Stimulated activated CD8-positive, alpha-beta memory T cell treated with anti-CD3 and anti-CD28 coated beads, Interleukin-12 subunit alpha, Interleukin-12 subunit beta, amount 100 ng/mL, for 1 hour (primary cell): Measurements from ENCODE around the gene PCDHGB3.
"Not testable (repeated sequence)": the region's sequence is repeated elsewhere in the genome, so short reads cannot be mapped to it uniquely, and the experiment has no call there.

ENCODE experiments used
- DNase-seq: peaks from one replicate; pipeline ENCODE4 v3.0.0-alpha.2; 2020; ENCODE audit warnings: low read depth

Gene PCDHGB3

DNA sequence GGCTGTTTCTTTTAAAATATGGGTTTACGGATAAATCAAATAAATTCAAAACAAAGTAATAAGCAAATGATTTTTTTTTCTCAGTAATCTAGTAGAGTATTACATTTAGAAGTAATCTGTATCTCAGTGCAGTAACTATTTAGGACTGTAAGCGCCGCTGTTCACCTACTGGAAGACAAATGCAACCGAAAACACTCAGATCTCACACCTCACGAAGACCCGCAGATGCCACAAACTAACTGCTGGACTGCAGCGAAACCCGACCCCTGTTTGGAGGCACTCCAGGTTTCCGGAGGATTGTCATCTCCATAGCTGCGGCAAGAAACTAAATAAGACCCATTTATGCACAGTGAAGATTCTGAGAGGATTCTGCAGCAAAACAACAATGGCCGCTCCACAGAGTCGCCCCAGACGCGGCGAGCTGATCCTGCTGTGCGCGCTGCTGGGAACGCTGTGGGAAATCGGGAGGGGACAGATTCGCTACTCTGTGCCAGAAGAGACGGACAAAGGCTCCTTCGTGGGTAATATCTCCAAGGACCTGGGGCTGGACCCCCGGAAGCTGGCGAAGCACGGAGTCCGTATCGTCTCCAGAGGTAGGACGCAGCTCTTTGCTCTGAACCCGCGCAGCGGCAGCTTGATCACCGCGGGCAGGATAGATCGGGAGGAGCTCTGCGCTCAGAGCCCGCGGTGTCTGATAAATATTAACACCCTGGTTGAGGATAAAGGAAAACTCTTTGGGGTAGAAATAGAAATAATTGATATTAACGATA, 22.6 kb downstream of the PCDHGB3 start, which contains the start of gene PCDHGA8:
Gene PCDHGA8 (plus strand): TSS at position 205 of the 770 bp plus-strand sequence. CDS start 181 bp downstream, at position 386.
- DNase-seq: no peak

DNA sequence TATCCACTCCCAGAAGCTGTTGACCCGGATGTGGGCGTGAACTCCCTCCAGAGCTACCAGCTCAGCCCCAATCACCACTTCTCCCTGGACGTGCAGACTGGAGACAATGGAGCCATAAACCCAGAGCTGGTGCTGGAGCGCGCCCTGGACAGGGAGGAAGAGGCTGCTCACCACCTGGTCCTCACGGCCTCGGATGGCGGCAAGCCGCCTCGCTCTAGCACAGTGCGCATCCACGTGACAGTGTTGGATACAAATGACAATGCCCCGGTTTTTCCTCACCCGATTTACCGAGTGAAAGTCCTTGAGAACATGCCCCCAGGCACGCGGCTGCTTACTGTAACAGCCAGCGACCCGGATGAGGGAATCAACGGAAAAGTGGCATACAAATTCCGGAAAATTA, 23.2 kb downstream of the PCDHGB3 start:
- DNase-seq: no peak

DNA sequence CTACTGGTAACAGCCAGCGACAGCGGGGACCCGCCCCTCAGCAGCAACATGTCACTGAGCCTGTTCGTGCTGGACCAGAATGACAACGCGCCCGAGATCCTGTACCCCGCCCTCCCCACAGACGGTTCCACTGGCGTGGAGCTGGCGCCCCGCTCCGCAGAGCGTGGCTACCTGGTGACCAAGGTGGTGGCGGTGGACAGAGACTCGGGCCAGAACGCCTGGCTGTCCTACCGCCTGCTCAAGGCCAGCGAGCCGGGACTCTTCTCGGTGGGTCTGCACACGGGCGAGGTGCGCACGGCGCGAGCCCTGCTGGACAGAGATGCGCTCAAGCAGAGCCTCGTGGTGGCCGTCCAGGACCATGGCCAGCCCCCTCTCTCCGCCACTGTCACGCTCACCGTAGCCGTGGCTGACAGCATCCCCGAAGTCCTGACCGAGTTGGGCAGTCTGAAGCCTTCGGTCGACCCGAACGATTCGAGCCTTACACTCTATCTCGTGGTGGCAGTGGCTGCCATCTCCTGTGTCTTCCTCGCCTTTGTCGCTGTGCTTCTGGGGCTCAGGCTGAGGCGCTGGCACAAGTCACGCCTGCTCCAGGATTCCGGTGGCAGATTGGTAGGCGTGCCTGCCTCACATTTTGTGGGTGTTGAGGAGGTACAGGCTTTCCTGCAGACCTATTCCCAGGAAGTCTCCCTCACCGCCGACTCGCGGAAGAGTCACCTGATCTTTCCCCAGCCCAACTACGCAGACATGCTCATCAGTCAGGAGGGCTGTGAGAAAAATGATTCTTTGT, 24.6 kb downstream of the PCDHGB3 start:
- not testable (repeated sequence) for DNase-seq

DNA sequence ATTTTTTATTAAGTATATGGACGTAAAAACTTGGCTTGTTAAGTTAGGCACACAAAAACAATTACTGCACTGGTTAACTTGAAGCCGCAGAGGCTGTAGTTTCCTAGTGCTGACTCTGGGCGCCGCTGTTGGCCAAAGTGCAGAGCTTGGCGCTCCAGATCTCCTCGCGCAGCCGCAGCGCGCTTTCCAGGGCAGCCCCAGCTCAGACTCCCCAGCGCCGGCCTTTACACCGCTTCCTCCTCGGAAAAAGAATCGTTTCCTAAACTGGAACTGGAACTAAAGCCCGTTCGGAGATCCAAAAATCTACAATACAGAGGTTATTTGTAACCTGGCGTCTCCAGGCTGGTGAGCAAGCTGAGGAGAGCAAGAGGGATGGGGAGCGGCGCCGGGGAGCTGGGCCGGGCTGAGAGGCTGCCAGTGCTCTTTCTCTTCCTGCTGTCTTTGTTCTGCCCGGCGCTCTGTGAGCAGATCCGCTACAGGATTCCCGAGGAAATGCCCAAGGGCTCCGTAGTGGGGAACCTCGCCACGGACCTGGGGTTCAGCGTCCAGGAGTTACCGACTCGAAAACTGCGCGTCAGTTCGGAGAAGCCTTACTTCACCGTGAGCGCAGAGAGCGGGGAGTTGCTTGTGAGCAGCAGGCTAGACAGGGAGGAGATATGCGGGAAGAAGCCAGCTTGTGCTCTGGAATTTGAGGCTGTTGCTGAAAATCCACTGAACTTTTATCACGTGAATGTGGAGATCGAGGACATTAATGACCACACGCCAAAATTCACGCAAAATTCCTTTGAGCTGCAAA, 27.9 kb downstream of the PCDHGB3 start, which contains the start of gene PCDHGB5:
Gene PCDHGB5 (plus strand): TSS at position 192 of the 796 bp plus-strand sequence. CDS start 181 bp downstream, at position 373.
- DNase-seq: not testable (repeated sequence)

DNA sequence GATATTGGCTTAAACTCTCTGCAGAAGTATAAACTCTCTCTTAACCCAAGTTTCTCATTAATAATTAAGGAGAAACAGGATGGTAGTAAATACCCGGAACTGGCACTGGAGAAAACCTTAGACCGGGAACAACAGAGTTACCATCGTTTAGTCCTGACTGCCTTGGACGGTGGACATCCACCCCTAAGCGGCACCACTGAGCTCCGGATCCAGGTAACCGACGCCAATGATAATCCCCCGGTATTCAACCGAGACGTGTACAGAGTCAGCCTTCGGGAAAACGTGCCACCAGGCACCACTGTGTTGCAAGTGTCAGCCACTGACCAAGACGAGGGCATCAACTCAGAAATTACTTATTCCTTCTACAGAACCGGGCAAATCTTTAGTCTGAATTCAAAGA, 28.6 kb downstream of the PCDHGB3 start:
- no peak for DNase-seq

DNA sequence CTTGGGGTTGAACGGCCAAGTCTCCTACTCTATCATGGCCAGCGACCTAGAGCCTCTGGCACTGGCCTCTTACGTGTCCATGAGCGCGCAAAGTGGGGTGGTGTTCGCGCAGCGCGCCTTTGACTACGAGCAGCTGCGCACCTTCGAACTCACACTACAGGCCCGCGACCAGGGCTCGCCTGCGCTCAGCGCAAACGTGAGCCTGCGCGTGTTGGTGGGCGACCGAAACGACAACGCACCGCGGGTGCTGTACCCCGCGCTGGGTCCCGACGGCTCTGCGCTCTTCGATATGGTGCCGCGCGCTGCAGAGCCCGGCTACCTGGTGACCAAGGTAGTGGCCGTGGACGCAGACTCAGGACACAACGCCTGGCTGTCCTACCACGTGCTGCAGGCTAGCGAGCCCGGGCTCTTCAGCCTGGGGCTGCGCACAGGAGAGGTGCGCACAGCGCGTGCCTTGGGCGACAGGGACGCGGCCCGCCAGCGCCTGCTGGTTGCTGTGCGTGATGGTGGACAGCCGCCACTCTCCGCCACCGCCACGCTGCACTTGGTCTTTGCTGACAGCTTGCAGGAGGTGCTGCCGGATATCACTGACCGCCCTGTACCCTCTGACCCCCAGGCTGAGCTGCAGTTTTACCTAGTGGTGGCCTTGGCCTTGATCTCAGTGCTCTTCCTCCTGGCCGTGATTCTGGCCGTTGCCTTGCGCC, 29.7 kb downstream of the PCDHGB3 start:
- DNase-seq: no peak

DNA sequence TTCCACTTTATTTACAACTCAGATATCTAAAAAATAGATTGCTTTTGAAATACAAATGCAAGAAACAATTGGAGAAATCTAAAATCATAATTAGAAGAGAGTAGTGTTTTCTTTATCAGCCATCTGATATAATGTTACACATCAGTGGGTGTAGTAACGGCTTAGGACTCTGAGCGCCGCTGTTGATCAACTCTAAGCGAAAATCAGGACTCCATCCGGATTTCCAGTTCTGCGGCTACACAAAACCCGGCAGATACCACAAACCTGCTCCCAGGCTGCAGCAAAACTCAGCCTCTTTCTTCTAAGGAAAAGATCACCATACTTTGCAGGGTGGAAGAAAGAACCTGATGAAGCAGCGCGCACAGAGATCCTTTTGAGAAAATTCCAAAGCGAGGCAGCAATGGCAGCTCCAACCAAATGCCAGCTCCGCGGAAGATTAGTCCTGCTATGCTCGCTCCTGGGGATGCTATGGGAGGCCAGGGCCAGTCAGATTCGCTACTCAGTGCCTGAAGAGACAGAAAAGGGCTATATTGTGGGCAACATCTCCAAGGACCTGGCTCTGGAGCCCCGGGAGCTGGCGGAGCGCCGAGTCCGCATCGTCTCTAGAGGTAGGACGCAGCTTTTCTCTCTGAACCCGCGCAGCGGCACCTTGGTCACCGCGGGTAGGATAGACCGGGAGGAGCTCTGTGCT, 32.7 kb downstream of the PCDHGB3 start, which contains the start of gene PCDHGA9:
Gene PCDHGA9 (plus strand): TSS at position 226 of the 691 bp plus-strand sequence. CDS start 175 bp downstream, at position 401.
- no peak for DNase-seq

DNA sequence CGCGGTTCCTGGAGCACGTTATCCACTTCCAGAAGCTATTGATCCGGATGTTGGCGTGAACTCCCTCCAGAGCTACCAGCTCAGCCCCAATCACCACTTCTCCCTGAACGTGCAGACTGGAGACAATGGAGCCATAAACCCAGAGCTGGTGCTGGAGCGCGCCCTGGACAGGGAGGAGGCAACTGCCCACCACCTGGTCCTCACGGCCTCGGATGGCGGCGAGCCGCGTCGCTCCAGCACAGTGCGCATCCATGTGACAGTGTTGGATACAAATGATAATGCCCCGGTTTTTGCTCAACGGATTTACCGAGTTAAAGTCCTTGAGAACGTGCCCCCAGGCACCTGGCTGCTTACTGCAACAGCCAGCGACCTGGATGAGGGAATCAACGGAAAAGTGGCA, 33.3 kb downstream of the PCDHGB3 start:
- DNase-seq: no peak

DNA sequence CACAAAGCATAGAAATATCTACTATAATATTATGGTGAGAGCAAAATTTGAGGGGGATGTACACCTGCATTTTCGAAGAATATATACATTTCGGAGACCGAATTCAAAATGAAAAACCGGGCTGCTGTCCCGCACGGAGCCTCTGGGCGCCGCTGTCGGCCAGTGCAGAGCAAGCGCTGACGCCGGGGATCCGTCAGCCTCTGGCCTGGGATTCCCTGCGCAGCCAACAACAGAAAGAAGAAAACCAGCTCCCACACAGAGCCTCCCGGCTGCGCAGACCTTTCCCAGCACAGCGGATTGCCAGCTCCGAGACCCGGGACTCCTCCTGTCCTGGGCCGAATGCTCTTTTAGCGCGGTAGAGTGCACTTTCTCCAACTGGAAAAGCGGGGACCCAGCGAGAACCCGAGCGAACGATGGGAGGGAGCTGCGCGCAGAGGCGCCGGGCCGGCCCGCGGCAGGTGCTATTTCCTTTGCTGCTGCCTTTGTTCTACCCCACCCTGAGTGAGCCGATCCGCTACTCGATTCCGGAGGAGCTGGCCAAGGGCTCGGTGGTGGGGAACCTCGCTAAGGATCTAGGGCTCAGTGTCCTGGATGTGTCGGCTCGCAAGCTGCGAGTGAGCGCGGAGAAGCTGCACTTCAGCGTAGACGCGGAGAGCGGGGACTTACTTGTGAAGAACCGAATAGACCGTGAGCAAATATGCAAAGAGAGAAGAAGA, 37.9 kb downstream of the PCDHGB3 start, which contains the start of gene PCDHGB6:
Gene PCDHGB6 (plus strand): TSS at position 232 of the 716 bp plus-strand sequence. CDS start 182 bp downstream, at position 414.
- DNase-seq: not testable (repeated sequence)

DNA sequence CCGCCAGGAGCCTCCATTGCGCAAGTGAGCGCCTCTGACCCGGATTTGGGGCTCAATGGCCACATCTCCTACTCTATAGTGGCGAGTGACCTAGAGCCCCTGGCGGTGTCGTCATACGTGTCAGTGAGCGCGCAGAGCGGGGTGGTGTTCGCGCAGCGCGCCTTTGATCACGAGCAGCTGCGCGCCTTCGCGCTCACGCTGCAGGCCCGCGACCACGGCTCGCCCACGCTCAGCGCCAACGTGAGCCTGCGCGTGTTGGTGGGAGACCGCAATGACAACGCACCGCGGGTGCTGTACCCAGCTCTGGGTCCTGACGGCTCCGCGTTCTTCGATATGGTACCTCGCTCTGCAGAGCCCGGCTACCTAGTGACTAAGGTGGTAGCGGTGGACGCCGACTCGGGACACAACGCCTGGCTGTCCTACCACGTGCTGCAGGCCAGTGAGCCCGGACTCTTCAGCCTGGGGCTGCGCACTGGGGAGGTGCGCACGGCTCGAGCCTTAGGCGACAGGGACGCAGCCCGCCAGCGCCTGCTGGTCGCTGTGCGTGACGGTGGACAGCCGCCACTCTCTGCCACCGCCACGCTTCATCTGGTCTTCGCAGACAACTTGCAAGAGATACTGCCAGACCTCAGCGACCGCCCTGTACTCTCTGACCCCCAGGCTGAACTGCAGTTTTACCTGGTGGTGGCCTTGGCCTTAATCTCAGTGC, 39.7 kb downstream of the PCDHGB3 start:
- no peak for DNase-seq

DNA sequence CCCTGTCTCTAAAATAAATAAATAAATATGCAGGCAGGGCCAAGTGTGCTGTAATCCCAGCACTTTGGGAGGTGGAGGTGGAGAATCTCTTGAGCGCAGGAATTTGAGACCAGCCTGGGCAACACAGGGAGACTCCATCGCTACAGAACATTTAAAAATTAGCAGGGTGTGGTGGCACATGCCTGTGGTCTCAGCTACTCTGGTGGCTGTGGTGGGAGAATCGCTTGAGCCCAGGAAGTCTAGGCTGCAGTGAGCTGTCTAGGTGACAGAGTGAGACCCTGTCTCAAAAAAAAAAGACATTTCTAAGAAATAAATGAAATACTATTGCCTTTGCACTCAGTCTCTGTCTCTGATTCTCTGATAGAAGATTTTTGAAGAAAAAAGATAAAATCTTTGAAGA, 41.5 kb downstream of the PCDHGB3 start:
- no peak for DNase-seq

DNA sequence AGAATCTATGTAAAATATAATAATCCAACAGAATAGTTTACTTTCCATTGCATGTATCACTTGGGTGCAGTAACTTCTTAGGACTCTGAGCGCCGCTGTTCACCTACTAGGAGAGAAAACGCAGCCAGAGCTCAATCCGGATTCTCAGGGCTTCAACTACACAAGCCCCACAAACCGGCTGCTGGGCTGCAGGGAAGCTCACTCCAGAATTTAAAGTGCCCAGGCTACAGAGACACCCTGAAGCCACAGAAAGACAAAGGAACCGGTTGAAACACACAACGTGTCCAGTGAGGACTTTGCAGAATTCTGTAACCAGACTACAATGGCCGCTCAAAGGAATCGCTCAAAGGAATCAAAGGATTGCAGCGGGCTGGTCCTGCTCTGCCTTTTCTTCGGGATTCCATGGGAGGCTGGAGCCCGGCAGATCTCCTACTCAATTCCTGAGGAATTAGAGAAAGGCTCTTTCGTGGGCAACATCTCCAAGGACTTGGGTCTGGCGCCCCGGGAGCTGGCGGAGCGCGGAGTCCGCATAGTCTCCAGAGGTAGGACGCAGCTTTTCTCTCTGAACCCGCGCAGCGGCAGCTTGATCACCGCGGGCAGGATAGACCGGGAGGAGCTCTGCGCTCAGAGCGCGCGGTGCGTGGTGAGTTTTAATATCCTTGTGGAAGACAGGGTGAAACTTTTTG, 43.0 kb downstream of the PCDHGB3 start, which contains the start of gene PCDHGA10:
Gene PCDHGA10 (plus strand): TSS at position 134 of the 686 bp plus-strand sequence. CDS start 189 bp downstream, at position 323.
- peak; percentile 26 for DNase-seq

DNA sequence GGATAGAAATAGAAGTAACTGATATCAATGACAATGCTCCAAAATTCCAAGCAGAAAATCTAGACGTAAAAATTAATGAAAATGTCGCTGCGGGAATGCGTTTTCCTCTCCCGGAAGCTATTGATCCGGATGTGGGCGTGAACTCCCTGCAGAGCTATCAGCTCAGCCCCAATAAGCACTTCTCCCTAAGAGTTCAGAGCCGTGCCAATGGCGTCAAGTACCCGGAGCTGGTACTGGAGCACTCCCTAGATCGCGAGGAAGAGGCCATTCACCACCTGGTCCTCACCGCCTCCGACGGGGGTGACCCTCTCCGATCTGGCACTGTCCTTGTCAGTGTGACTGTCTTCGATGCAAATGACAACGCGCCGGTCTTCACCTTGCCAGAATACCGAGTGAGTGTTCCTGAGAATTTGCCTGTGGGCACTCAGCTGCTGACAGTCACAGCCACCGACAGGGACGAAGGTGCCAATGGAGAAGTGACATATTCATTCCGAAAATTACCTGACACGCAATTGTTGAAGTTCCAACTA, 43.6 kb downstream of the PCDHGB3 start:
- no peak for DNase-seq

DNA sequence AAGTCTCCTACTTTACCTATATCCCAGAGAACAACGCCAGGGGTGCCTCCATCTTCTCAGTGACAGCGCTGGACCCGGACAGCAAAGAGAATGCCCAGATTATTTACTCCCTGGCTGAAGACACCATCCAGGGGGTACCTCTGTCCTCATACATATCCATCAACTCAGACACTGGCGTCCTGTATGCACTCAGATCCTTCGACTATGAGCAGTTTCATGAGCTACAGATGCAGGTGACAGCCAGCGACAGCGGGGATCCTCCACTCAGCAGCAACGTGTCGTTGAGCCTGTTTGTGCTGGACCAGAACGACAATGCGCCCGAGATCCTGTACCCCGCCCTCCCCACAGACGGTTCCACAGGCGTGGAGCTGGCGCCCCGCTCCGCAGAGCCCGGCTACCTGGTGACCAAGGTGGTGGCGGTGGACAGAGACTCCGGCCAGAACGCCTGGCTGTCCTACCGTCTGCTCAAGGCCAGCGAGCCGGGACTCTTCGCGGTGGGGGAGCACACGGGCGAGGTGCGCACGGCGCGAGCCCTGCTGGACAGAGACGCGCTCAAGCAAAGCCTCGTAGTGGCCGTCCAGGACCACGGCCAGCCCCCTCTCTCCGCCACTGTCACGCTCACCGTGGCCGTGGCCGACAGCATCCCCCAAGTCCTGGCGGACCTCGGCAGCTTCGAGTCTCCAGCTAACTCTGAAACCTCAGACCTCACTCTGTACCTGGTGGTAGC, 44.7 kb downstream of the PCDHGB3 start:
- not testable (repeated sequence) for DNase-seq

DNA sequence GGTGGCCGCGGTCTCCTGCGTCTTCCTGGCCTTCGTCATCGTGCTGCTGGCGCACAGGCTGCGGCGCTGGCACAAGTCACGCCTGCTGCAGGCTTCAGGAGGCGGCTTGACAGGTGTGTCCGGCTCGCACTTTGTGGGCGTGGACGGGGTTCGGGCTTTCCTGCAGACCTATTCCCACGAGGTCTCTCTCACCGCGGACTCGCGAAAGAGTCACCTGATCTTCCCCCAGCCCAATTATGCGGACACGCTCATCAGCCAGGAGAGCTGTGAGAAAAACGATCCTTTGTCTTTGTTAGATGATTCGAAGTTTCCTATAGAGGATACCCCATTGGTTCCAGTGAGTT, 45.2 kb downstream of the PCDHGB3 start:
- not testable (repeated sequence) for DNase-seq

DNA sequence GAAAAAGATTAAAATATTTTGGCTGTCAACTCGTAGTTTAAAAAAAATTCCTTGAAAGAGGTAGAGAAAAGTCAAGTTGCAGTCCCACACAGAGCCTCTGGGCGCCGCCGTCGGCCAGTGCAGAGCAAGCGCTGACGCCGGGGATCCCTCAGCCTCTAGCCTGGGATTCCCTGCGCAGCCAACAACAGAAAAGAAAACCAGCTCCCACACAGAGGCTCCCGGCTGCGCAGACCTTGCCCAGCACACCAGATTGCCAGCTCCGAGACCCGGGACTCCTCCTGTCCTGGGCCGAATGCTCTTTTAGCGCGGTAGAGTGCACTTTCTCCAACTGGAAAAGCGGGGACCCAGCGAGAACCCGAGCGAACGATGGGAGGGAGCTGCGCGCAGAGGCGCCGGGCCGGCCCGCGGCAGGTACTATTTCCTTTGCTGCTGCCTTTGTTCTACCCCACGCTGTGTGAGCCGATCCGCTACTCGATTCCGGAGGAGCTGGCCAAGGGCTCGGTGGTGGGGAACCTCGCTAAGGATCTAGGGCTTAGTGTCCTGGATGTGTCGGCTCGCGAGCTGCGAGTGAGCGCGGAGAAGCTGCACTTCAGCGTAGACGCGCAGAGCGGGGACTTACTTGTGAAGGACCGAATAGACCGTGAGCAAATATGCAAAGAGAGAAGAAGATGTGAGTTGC, 47.6 kb downstream of the PCDHGB3 start, which contains the start of gene PCDHGB7:
Gene PCDHGB7 (plus strand): TSS at position 184 of the 679 bp plus-strand sequence. CDS start 183 bp downstream, at position 367.
- DNase-seq: not testable (repeated sequence)
